COLO829 (cell line): Measurements from ENCODE around the gene NMT2.

Source experiments
- DNase-seq: peaks from one replicate; pipeline ENCODE4 v3.0.0; 2012; ENCODE audit warnings: low spot score

The NMT2 gene

GRCh38 chr10:15092855-15093408 lies 75.6 kb downstream of the NMT2 start:
- no peak for DNase-seq

GRCh38 chr10:15091418-15091817 lies 77.1 kb downstream of the NMT2 start:
- DNase-seq = no peak

GRCh38 chr10:15088428-15089261 lies 79.8 kb downstream of the NMT2 start, which contains the start of gene ACBD7:
Gene ACBD7, minus strand, starts transcription at chr10:15088776. Its CDS starts 48 bp downstream, at chr10:15088728.
- DNase-seq = peak; percentile 45

- peak; percentile 16 for DNase-seq
Observed at GRCh38 chr10:15084502-15084922, 84.0 kb downstream of the NMT2 start.

GRCh38 chr10:15083674-15084501 lies 84.6 kb downstream of the NMT2 start:
- DNase-seq = no peak

GRCh38 chr10:15075421-15075820 lies 93.1 kb downstream of the NMT2 start:
- DNase-seq = no peak

- DNase-seq = no peak
Observed at GRCh38 chr10:15072358-15072757, 96.1 kb downstream of the NMT2 start.

- no peak for DNase-seq
Observed at GRCh38 chr10:15069230-15069629, 99.3 kb downstream of the NMT2 start.

- no peak for DNase-seq
Observed at GRCh38 chr10:15068802-15069201, 99.7 kb downstream of the NMT2 start.

GRCh38 chr10:15067154-15067553 lies 101.3 kb downstream of the NMT2 start:
- no peak for DNase-seq

GRCh38 chr10:15060638-15061037 lies 107.9 kb downstream of the NMT2 start:
- no peak for DNase-seq

GRCh38 chr10:15059914-15060313 lies 108.6 kb downstream of the NMT2 start:
- DNase-seq = no peak

- DNase-seq = no peak
Observed at GRCh38 chr10:15058689-15059088, 109.8 kb downstream of the NMT2 start.
